Measurements from ENCODE around the gene KCNMB1.

- TF ChIP-seq JUN (IDR thresholded peaks at IDR 0.05; ENCODE audit: borderline replicate concordance, insufficient read depth, insufficient read length, low read depth) = no peak
- no peak for TF ChIP-seq CTCF (IDR thresholded peaks at IDR 0.05; ENCODE audit: extremely low read depth in 1 of 2, insufficient read depth in 1 of 2, low read depth in 1 of 2, low read length in 2 of 2)
These were observed 25.6 kb upstream of the KCNMB1 start for GRCh38 chr5:170414786-170415185.

Data from endothelial cell of umbilical vein (primary cell).